Stimulated activated CD8-positive, alpha-beta memory T cell treated with anti-CD3 and anti-CD28 coated beads, Interleukin-7, amount 100 ng/mL, for 24 hours (primary cell): ENCODE results near the gene ADTRP.

Source experiments
- DNase-seq: peaks from one replicate; pipeline ENCODE4 v3.0.0-alpha.2; 2020; ENCODE audit warnings: low read depth

ADTRP gene, protein sequence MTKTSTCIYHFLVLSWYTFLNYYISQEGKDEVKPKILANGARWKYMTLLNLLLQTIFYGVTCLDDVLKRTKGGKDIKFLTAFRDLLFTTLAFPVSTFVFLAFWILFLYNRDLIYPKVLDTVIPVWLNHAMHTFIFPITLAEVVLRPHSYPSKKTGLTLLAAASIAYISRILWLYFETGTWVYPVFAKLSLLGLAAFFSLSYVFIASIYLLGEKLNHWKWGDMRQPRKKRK

GRCh38 chr6:11778648-11779328, at the start of gene ADTRP:
Gene ADTRP (minus strand): TSS chr6:11778803. CDS start chr6:11778759, 44 bp downstream.
- DNase-seq = no peak

GRCh38 chr6:11826779-11827178, 48.2 kb upstream of the ADTRP start:
- no peak for DNase-seq

- DNase-seq = no peak
Measured at GRCh38 chr6:11824986-11825385, 46.4 kb upstream of the ADTRP start.

GRCh38 chr6:11822346-11822745, 43.7 kb upstream of the ADTRP start:
- no peak for DNase-seq

GRCh38 chr6:11821781-11822180, 43.2 kb upstream of the ADTRP start:
- DNase-seq = no peak

DNA sequence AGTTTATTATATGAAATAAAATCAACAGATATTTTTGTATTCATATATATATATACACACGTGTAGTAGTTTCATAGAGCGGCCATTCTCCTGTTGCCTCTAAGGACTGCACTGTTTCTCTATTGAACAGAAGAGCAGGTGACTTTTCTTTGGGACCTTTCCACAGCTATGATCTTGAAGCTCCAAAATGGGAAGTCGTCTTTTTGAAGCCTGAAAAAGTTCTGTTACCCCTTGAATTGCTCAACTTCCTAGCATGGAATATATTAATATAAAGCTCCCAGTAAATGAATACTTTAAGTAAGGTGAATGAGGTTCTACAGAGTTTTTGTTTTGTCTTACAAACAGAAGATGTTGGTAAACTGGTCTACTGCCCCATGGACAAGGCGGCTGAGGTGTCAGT, 42.2 kb upstream of the ADTRP start:
- no peak for DNase-seq

GRCh38 chr6:11819486-11819885, 40.9 kb upstream of the ADTRP start:
- DNase-seq = no peak

DNA sequence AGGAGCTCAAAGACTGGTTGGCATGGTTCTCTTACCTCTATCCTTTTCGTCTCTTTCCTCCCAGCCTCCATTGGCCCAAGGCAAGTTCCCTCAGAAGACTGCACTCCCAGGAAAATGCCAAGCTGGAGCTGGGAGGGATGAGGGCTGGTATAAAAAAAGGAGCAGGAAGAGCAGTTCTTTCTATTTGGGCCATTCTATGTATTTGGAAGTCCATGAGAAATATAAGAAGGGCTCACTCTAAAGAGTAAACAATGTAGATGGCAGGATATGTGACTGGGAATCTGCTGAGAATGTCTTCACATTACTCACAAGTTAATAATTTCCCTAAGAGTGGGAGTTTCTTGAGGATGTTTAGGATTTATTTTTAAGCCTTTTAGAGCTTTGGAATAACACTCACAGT, 36.6 kb upstream of the ADTRP start:
- DNase-seq = no peak

DNA sequence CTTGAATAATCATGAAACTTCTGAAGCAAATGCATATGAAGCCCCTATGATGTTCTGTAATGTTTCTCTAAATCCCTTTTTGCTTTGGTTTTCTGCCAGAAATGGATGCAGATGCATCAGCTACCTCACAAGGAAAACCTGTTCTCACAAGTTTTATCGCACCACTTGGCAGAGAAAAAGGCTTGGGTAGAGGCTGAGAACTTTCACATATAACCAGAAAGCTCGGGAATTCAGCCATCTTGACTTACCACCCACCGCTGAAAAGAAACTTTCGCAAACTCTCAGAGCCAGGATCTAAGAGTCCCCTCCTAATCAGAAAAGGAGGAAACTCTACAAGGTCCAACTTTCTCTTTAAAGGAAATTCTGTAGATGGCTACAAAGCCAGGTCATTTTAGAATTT, 36.2 kb upstream of the ADTRP start:
- DNase-seq = no peak

- no peak for DNase-seq
Measured at GRCh38 chr6:11814106-11814505, 35.5 kb upstream of the ADTRP start.

GRCh38 chr6:11813606-11814005, 35.0 kb upstream of the ADTRP start:
- DNase-seq = no peak

- no peak for DNase-seq
Measured at GRCh38 chr6:11812951-11813350, 34.3 kb upstream of the ADTRP start.

- DNase-seq = no peak
Measured at GRCh38 chr6:11812439-11812838, 33.8 kb upstream of the ADTRP start.

- no peak for DNase-seq
Measured at GRCh38 chr6:11811644-11812264, 33.2 kb upstream of the ADTRP start.

GRCh38 chr6:11810854-11811643, 32.4 kb upstream of the ADTRP start:
- DNase-seq = no peak

- no peak for DNase-seq
Measured at GRCh38 chr6:11810039-11810541, 31.5 kb upstream of the ADTRP start.

GRCh38 chr6:11808054-11808453, 29.5 kb upstream of the ADTRP start:
- no peak for DNase-seq

DNA sequence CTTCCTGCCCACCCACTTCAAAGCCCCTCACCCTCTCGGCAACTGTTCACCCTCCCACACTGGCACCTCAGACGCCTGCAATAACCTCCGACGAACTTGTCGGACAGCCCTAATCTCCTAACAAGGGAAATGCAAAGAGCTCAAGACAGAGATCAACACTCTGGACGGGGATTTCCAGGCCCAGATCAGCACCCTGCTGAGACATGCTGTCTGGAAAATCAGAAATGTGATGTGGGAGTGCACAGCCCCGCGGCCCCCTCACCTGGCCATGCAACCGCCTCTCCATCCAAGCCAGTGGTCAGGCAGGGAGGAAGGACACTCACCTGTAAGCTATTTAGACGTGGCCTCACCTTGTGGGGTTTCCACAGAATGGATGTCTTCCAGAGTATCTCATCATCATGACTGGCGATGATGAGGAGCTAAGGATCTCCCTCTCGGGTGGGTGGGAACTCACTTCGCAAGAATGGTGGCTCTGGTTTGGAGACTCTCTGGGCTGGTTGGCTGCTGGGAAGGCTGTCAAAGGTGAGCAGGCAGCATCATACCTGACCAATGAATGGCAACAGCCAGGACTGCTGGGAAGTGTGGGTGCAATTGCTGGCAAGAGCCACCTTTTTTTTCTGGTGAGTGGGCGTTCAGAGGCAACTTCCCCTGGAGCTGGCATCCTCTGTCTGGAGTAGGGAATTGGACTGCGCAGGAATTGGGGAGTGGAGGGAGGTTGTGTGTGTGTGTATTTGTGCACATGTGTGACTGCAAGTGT, 28.1 kb upstream of the ADTRP start:
- DNase-seq = no peak

DNA sequence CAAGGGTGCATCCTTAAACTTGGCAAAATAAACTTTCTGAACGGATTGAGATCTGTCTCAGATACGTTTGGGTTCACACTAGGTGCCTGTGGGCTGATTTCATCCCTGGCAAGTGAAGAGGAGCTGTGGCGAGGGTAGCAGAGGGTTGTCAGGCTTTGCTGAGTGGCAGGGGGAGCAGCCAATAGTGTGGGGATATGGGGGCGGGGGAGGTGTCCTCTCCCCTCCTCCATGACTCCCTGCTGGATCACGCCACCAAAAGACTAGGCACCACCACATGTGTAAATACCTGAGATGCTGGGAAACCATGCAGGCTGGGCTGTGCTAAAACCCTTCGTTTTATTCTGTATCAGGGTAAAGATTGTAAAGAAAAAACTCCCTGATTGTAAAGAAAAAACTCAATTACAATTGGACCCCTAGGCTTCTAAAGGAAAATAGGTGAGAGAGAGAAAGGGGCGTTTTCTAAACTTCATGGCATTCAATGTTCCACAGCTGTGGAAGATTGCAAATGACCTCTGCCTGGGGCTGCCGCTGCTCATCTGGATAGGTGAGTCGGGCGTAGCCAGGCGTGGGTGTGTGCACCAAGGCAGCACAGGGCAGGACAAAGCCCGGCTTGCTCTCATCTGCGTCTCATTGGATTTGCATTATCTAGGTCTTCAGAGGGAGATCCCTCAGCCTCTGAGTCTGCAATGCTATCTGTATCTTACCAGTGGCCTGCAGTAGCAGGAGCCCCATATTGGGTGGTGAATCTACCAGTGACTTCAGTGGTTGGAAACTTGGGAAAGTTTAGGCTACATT, 26.9 kb upstream of the ADTRP start:
- no peak for DNase-seq

DNA sequence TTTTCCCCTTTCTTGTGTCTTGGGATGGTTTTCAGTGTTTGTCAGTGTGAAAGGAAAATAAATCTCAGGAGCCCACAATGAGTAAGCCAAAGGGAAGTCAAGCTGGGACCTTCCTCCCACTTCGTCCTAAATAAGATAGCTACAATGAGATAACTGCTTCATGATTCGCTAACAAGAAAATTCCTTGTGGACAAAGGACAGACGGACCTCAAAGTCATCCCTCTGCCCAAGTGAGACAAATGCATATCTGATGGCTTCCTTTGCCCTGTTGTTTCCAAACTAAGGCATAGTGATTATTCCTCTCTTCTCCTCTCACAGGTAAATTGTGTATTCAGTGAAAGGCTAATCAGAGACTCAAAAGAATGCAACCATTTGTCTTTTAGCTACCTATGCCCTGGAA, 26.1 kb upstream of the ADTRP start:
- DNase-seq = no peak

DNA sequence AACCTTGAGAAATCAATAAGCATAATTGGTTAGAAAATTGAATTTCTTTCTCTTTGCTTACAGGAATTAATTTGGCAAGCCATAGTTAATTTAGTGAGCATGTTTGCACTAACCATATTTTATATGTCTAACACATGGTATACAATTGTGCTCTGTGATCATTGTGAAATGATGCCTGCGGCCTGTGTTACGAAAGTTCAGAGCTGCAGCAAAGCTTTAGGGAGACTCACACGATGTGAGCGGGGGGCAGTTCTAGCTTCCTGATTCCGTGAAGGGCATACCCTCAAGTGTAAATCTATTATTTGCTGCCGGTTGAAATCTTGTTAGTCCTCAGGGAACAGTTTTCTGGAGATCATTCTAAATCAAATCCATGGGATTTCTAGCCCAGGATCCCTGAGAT, 25.5 kb upstream of the ADTRP start:
- no peak for DNase-seq
